ENCODE data around the gene TDRD1.

Gene TDRD1

GRCh38 chr10:114179747-114180146 lies 594 bp downstream of the TDRD1 start:
- Histone ChIP-seq H3K36me3 (ENCODE audit: insufficient read depth, low read length) (no peaks in the 10 kb centered on the region), H3K9me2 (ENCODE audit: low read depth, low read length) (no peaks in the 10 kb centered on the region), H3F3A (ENCODE audit: insufficient read depth, low read length) (no peaks in the 10 kb centered on the region), H2AFZ (ENCODE audit: low read length) (no peak overlapping the region), H3K4me2 (ENCODE audit: low read length) (no peak overlapping the region), H3K79me2 (ENCODE audit: insufficient read depth, low read length) (no peaks in the 10 kb centered on the region), H3K27me3 (ENCODE audit: insufficient read depth, low read length) (no peaks in the 10 kb centered on the region), H4K20me1 (ENCODE audit: insufficient read depth, low read length) (no peaks in the 10 kb centered on the region), H3K4me1 (ENCODE audit: insufficient read depth, low read length, severe bottlenecking) (peaks cover 3% of the 10 kb centered on the region), H3K9me3 (ENCODE audit: low read length) (no peaks in the 10 kb centered on the region), H3K27ac (ENCODE audit: low read depth, low read length, poor library complexity, severe bottlenecking) (no peak overlapping the region), H3K9ac (ENCODE audit: low read length) (no peak overlapping the region), H3K4me3 (ENCODE audit: low read depth, low read length, poor library complexity, severe bottlenecking) (no peak overlapping the region)
- TF ChIP-seq EZH2 (IDR thresholded peaks at IDR 0.05; ENCODE audit: borderline replicate concordance, low read length), result no peak
- TF ChIP-seq, protein P1, sequence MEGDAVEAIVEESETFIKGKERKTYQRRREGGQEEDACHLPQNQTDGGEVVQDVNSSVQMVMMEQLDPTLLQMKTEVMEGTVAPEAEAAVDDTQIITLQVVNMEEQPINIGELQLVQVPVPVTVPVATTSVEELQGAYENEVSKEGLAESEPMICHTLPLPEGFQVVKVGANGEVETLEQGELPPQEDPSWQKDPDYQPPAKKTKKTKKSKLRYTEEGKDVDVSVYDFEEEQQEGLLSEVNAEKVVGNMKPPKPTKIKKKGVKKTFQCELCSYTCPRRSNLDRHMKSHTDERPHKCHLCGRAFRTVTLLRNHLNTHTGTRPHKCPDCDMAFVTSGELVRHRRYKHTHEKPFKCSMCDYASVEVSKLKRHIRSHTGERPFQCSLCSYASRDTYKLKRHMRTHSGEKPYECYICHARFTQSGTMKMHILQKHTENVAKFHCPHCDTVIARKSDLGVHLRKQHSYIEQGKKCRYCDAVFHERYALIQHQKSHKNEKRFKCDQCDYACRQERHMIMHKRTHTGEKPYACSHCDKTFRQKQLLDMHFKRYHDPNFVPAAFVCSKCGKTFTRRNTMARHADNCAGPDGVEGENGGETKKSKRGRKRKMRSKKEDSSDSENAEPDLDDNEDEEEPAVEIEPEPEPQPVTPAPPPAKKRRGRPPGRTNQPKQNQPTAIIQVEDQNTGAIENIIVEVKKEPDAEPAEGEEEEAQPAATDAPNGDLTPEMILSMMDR (IDR thresholded peaks at IDR 0.05; ENCODE audit: low read length), result no peak

DNA sequence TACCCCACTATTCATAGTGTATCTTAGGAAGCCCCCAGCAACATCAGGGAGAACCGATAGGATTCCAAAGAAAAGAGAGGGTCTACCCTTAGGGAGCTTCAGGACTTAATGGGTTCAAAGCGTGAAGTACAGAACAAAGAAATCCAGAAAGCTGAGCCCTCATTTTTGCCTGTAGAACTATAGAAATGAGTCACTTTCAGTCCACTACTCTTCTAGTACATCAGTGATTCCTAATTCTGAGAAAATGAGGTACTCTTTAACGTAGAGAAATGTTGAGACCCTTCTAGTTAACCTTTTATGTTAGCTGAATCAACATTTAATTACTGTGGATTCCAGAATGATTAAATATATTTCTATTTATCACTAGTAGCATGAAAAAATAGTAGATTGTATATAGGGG lies 1.8 kb downstream of the TDRD1 start:
- H3K4me1 ChIP-seq (ENCODE audit: insufficient read depth, low read length, severe bottlenecking), result no peaks in the 10 kb centered on the region
- TF ChIP-seq, protein P1 (IDR thresholded peaks at IDR 0.05; ENCODE audit: low read length), result no peak
- TF ChIP-seq EZH2 (IDR thresholded peaks at IDR 0.05; ENCODE audit: borderline replicate concordance, low read length), result no peak
- no peak overlapping the region for H3K4me3 ChIP-seq (ENCODE audit: low read depth, low read length, poor library complexity, severe bottlenecking)
- no peak overlapping the region for H2AFZ ChIP-seq (ENCODE audit: low read length)
- H3K27me3 ChIP-seq (ENCODE audit: insufficient read depth, low read length), result no peaks in the 10 kb centered on the region
- H3K4me2 ChIP-seq (ENCODE audit: low read length), result no peak overlapping the region
- H3K79me2 ChIP-seq (ENCODE audit: insufficient read depth, low read length), result no peaks in the 10 kb centered on the region
- H3F3A ChIP-seq (ENCODE audit: insufficient read depth, low read length), result no peaks in the 10 kb centered on the region
- H3K36me3 ChIP-seq (ENCODE audit: insufficient read depth, low read length), result no peaks in the 10 kb centered on the region
- no peak overlapping the region for H3K9ac ChIP-seq (ENCODE audit: low read length)
- H3K9me2 ChIP-seq (ENCODE audit: low read depth, low read length), result no peaks in the 10 kb centered on the region
- no peaks in the 10 kb centered on the region for H4K20me1 ChIP-seq (ENCODE audit: insufficient read depth, low read length)
- H3K9me3 ChIP-seq (ENCODE audit: low read length), result no peaks in the 10 kb centered on the region
- H3K27ac ChIP-seq (ENCODE audit: low read depth, low read length, poor library complexity, severe bottlenecking), result no peak overlapping the region

DNA sequence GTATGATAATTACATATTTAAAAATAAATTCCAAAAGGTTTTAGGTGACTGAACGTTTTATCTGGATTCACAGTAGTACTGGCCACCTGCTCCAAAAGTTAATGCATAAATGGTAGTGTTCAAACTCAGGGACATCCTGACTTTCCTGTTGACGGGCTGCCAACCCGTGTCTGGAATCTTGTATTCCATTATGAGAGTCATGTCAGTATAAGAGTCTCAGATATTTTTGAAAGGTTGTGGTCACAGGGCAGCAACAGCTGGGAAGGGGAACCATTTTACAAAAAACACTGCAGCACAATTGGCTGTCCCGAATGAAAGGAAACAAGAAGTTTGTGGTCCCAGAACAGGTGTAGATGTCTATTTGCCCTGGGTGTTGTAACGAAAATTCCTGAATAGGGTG lies 2.8 kb downstream of the TDRD1 start:
- Histone ChIP-seq H3K9ac (ENCODE audit: low read length) (no peak overlapping the region), H4K20me1 (ENCODE audit: insufficient read depth, low read length) (no peaks in the 10 kb centered on the region), H3K4me1 (ENCODE audit: insufficient read depth, low read length, severe bottlenecking) (no peaks in the 10 kb centered on the region), H3K36me3 (ENCODE audit: insufficient read depth, low read length) (no peaks in the 10 kb centered on the region), H3K9me2 (ENCODE audit: low read depth, low read length) (no peaks in the 10 kb centered on the region), H3K9me3 (ENCODE audit: low read length) (no peaks in the 10 kb centered on the region), H3K4me3 (ENCODE audit: low read depth, low read length, poor library complexity, severe bottlenecking) (no peak overlapping the region), H2AFZ (ENCODE audit: low read length) (no peak overlapping the region), H3K4me2 (ENCODE audit: low read length) (no peak overlapping the region), H3K27ac (ENCODE audit: low read depth, low read length, poor library complexity, severe bottlenecking) (no peak overlapping the region), H3K79me2 (ENCODE audit: insufficient read depth, low read length) (no peaks in the 10 kb centered on the region), H3F3A (ENCODE audit: insufficient read depth, low read length) (no peaks in the 10 kb centered on the region), H3K27me3 (ENCODE audit: insufficient read depth, low read length) (no peaks in the 10 kb centered on the region)
- TF ChIP-seq, protein P1 (IDR thresholded peaks at IDR 0.05; ENCODE audit: low read length), result no peak
- no peak for TF ChIP-seq EZH2 (IDR thresholded peaks at IDR 0.05; ENCODE audit: borderline replicate concordance, low read length)
